ENCODE data around the gene TMTC1.

The TMTC1 gene

DNA sequence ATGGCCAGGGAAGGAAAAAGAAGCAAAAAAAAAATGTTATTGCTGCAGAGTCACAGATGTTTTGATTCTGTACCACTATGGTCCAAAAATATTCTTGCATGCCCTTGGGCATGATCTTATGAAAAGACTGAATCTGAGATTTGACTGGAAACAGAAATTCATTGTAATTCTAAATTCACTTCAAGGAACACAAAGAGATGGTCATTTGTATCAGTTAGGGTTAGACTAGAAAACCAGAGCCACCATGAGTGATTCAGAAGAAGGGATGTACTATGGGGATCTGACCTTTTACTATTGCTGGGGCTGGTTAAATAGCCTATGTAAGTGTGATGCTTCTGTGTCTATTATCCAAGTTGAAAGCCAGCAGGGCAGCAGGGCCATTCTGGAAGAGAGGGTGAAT lies 5.2 kb downstream of the TMTC1 start:
- TF ChIP-seq NFIC (IDR thresholded peaks at IDR 0.05), result no peak
- TF ChIP-seq EP300 (IDR thresholded peaks at IDR 0.05; ENCODE audit: borderline replicate concordance), result no peak
- TF ChIP-seq CREB1 (IDR thresholded peaks at IDR 0.05; ENCODE audit: low read depth), result no peak
- TF ChIP-seq ZBTB7A (IDR thresholded peaks at IDR 0.05; ENCODE audit: low read depth), result no peak
- no peak for TF ChIP-seq USF1 (IDR thresholded peaks at IDR 0.05)
- no peak for TF ChIP-seq REST (IDR thresholded peaks at IDR 0.05; ENCODE audit: low read depth)
- no peak for TF ChIP-seq RAD21 (IDR thresholded peaks at IDR 0.05; ENCODE audit: low read depth)
- no peak for TF ChIP-seq TEAD4 (IDR thresholded peaks at IDR 0.05)
- TF ChIP-seq, protein P1, sequence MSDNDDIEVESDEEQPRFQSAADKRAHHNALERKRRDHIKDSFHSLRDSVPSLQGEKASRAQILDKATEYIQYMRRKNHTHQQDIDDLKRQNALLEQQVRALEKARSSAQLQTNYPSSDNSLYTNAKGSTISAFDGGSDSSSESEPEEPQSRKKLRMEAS (IDR thresholded peaks at IDR 0.05), result no peak
- no peak for TF ChIP-seq CEBPB (IDR thresholded peaks at IDR 0.05)
- TF ChIP-seq EGR1 (IDR thresholded peaks at IDR 0.05), result no peak

DNA sequence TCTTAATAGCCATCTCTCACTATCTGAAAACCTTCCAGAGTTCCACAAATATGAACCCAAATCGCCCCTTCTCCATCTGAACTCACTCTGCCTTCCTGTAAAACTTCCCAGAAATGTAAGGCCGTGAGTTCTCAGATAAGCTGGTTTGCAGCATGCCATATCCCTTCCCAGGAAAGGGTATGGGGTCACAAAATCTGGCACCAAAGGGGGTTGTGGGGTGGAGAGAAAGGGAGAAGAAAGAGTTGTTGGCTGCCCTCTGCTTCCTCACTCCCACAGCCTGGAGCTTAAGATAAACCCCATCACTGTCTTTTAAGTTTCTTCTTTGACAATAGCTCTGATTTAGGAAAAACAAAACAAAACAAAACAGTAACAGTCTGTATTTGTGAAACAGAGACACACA lies 10.7 kb downstream of the TMTC1 start:
- TF ChIP-seq EGR1 (IDR thresholded peaks at IDR 0.05), result no peak
- TF ChIP-seq NFIC (IDR thresholded peaks at IDR 0.05), result no peak
- TF ChIP-seq REST (IDR thresholded peaks at IDR 0.05; ENCODE audit: low read depth), result no peak
- no peak for TF ChIP-seq RAD21 (IDR thresholded peaks at IDR 0.05; ENCODE audit: low read depth)
- no peak for TF ChIP-seq YY1 (IDR thresholded peaks at IDR 0.05; ENCODE audit: low read depth)
- TF ChIP-seq EP300 (IDR thresholded peaks at IDR 0.05; ENCODE audit: borderline replicate concordance), result no peak

DNA sequence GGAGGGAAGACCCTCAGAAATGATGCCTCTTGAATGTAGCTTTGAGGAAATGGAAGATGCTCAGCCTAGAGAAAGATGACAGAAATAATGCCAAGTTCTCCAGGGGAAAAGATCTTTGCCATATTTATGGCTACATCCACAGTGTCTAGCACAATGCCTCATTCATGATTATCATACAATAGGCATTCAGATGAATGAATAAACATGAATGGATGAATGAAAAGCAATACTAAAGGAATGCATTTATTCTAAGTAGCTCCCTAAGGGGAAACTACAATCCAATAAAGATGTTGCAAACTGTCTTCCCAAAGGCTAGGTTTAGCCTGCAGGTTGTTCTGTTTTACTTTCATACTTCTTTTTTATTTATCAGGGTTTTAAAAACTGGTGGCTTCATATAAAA lies 12.0 kb downstream of the TMTC1 start:
- no peak for TF ChIP-seq CEBPB (IDR thresholded peaks at IDR 0.05)
- no peak for TF ChIP-seq TAF1 (IDR thresholded peaks at IDR 0.05; ENCODE audit: low read depth)
- TF ChIP-seq USF1 (IDR thresholded peaks at IDR 0.05), result no peak
- TF ChIP-seq REST (IDR thresholded peaks at IDR 0.05; ENCODE audit: low read depth), result no peak
- TF ChIP-seq FOXM1 (IDR thresholded peaks at IDR 0.05; ENCODE audit: borderline replicate concordance, low read depth), result no peak
- TF ChIP-seq CREB1 (IDR thresholded peaks at IDR 0.05; ENCODE audit: low read depth), result no peak
- TF ChIP-seq EGR1 (IDR thresholded peaks at IDR 0.05), result no peak
- TF ChIP-seq NFIC (IDR thresholded peaks at IDR 0.05), result no peak
- no peak for TF ChIP-seq TCF12 (IDR thresholded peaks at IDR 0.05; ENCODE audit: low read depth)
- TF ChIP-seq EP300 (IDR thresholded peaks at IDR 0.05; ENCODE audit: borderline replicate concordance), result no peak
- no peak for TF ChIP-seq RAD21 (IDR thresholded peaks at IDR 0.05; ENCODE audit: low read depth)
- TF ChIP-seq YY1 (IDR thresholded peaks at IDR 0.05; ENCODE audit: low read depth), result no peak
- no peak for TF ChIP-seq TEAD4 (IDR thresholded peaks at IDR 0.05)
- TF ChIP-seq, protein P1 (IDR thresholded peaks at IDR 0.05), result no peak

GRCh38 chr12:29771165-29771564 lies 12.6 kb downstream of the TMTC1 start:
- no peak for TF ChIP-seq YY1 (IDR thresholded peaks at IDR 0.05; ENCODE audit: low read depth)
- TF ChIP-seq TAF1 (IDR thresholded peaks at IDR 0.05; ENCODE audit: low read depth), result no peak
- no peak for TF ChIP-seq RAD21 (IDR thresholded peaks at IDR 0.05; ENCODE audit: low read depth)
- TF ChIP-seq TCF12 (IDR thresholded peaks at IDR 0.05; ENCODE audit: low read depth), result no peak
- no peak for TF ChIP-seq EP300 (IDR thresholded peaks at IDR 0.05; ENCODE audit: borderline replicate concordance)
- TF ChIP-seq CREB1 (IDR thresholded peaks at IDR 0.05; ENCODE audit: low read depth), result no peak
- no peak for TF ChIP-seq NFIC (IDR thresholded peaks at IDR 0.05)
- TF ChIP-seq, protein P1 (IDR thresholded peaks at IDR 0.05), result no peak
- no peak for TF ChIP-seq TEAD4 (IDR thresholded peaks at IDR 0.05)
- no peak for TF ChIP-seq EGR1 (IDR thresholded peaks at IDR 0.05)
- TF ChIP-seq REST (IDR thresholded peaks at IDR 0.05; ENCODE audit: low read depth), result no peak
- no peak for TF ChIP-seq CEBPB (IDR thresholded peaks at IDR 0.05)
- TF ChIP-seq USF1 (IDR thresholded peaks at IDR 0.05), result no peak
- no peak for TF ChIP-seq FOXM1 (IDR thresholded peaks at IDR 0.05; ENCODE audit: borderline replicate concordance, low read depth)
